Caco-2 (cell line): ENCODE data around the gene EML4. TPM values are rescaled to one million over a fixed set of nuclear protein-coding genes. Genes with fewer than 3 reads are reported as not detected.

Experiments used
- BruUV-seq: library from RNA; stranded (reverse); fragments of 400-500 nt; replicated peaks from 2 replicates; lab custom pipeline; 2021; lab: Mats Ljungman, UMichigan
- CTCF ChIA-PET: fragments of 300-600 bp; sonication (Branson Sonifier 250); formaldehyde crosslinking; loops from one replicate; lab custom pipeline; 2022; ENCODE audit warnings: antibody characterized with exemption; lab: Charles Lee
- POLR2A ChIA-PET: fragments of 300-600 bp; sonication (Branson Sonifier 250); formaldehyde crosslinking; loops from one replicate; lab custom pipeline; 2022; ENCODE audit warnings: antibody characterized with exemption; lab: Charles Lee
- DNase-seq, 2 experiments: peaks; one replicate each; pipeline versions ENCODE4 v3.0.0 to v3.0.0-alpha.2; 2020 to 2022
- H3K27me3 ChIP-seq: replicated peaks from 2 replicates; pipeline ENCODE4 v1.6.0; 2011; ENCODE audit warnings: low read length; ENCODE audit not compliant: control insufficient read depth, insufficient read depth
- H3K36me3 ChIP-seq: 2 replicates; pipeline ENCODE4 v1.5.1; 2011; ENCODE audit warnings: low read length; ENCODE audit not compliant: control insufficient read depth, insufficient read depth
- H3K4me1 ChIP-seq: fragments of 250-450 bp; sonication (Bioruptor Pico); 2 replicates; pipeline ENCODE4 v1.5.1; 2020; ENCODE audit warnings: mild to moderate bottlenecking
- H3K4me3 ChIP-seq: 2 replicates; pipeline ENCODE4 v1.5.1; 2011; ENCODE audit warnings: low read depth, mild to moderate bottlenecking, control low read depth, low read length
- H3K9me3 ChIP-seq: fragments of 250-450 bp; sonication (Bioruptor Pico); 2 replicates; pipeline ENCODE4 v1.5.1; 2020; ENCODE audit warnings: mild to moderate bottlenecking, moderate library complexity
- H3K27ac Mint-ChIP-seq: one replicate; pipeline ENCODE4 v1.8.0; 2022; ENCODE audit warnings: mixed read lengths; ENCODE audit not compliant: unreplicated experiment
- H3K27me3 Mint-ChIP-seq: one replicate; pipeline ENCODE4 v1.8.0; 2022; ENCODE audit warnings: mixed read lengths; ENCODE audit not compliant: insufficient read depth, unreplicated experiment
- H3K36me3 Mint-ChIP-seq: one replicate; pipeline ENCODE4 v1.8.0; 2022; ENCODE audit warnings: mild to moderate bottlenecking, mixed read lengths; ENCODE audit not compliant: insufficient read depth, unreplicated experiment
- H3K4me1 Mint-ChIP-seq: one replicate; pipeline ENCODE4 v1.8.0; 2022; ENCODE audit warnings: low read depth, mixed read lengths; ENCODE audit not compliant: unreplicated experiment
- H3K4me3 Mint-ChIP-seq: one replicate; pipeline ENCODE4 v1.8.0; 2022; ENCODE audit warnings: mild to moderate bottlenecking, moderate library complexity, mixed read lengths; ENCODE audit not compliant: unreplicated experiment
- H3K9me3 Mint-ChIP-seq: one replicate; pipeline ENCODE4 v1.8.0; 2022; ENCODE audit warnings: mixed read lengths; ENCODE audit not compliant: unreplicated experiment
- intact Hi-C: fragments of 100-400 bp; cut with micrococcal nuclease; formaldehyde crosslinking; loops from one replicate; pipeline ENCODE4 v1.10.0; 2022; ENCODE audit not compliant: unreplicated experiment
- total RNA-seq: library from RNA; stranded (reverse); gene quantifications from 2 replicates; pipeline ENCODE4 v1.2.3, GENCODE V29; 2022
- TF ChIP-seq, protein P1 (sequence below), 2 experiments: fragments of 200-600 bp in 1 of 2; IDR thresholded peaks; 1 replicate in 1 of 2; 2 replicates in 1 of 2; pipeline versions ENCODE4 v1.5.1 to v1.8.0; 2011 to 2022; ENCODE audit warnings: antibody characterized with exemption in 1 of 2, control low read depth in 1 of 2, inconsistent platforms in 1 of 2, low read depth in 1 of 2, low read length in 1 of 2, mild to moderate bottlenecking in 1 of 2, moderate library complexity in 1 of 2; ENCODE audit not compliant: insufficient read depth in 1 of 2, severe bottlenecking in 1 of 2, unreplicated experiment in 1 of 2

The EML4 gene
- total RNA-seq, 1 experiment from 2014 or later = 125 TPM

DNA sequence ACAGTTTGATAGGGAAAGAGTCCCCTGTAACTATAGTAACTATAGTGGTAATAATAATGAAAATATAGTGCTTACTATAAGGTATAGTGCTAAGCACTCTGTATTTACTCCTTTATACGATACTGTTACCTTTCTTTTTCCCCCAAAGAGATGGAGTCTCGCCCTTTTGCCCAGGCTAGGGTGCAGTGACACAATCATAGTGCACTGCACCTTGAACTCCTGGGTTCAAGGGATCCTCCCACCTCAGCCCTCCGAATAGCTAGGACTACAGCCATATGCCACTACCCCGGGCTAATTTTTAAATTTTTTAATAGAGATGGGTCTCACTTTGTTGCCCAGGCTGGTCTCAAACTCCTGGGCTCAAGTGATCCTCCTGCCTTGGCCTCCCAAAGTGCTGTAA is 34.6 kb downstream of the EML4 start:
- H3K27ac Mint-ChIP-seq = no peak overlapping the region
- intact Hi-C loops = no loop called here
- Histone ChIP-seq H3K27me3 (no peaks in the 10 kb centered on the region), H3K4me3 (no peak overlapping the region), H3K9me3 (no peaks in the 10 kb centered on the region), H3K4me1 (no peaks in the 10 kb centered on the region), H3K36me3 (no peaks in the 10 kb centered on the region; the same call in 1 of the 2 replicates)
- ChIA-PET POLR2A (no interaction called here), CTCF (no interaction called here)
- H3K36me3 Mint-ChIP-seq = peaks cover under 1% of the 10 kb centered on the region
- TF ChIP-seq, protein P1, sequence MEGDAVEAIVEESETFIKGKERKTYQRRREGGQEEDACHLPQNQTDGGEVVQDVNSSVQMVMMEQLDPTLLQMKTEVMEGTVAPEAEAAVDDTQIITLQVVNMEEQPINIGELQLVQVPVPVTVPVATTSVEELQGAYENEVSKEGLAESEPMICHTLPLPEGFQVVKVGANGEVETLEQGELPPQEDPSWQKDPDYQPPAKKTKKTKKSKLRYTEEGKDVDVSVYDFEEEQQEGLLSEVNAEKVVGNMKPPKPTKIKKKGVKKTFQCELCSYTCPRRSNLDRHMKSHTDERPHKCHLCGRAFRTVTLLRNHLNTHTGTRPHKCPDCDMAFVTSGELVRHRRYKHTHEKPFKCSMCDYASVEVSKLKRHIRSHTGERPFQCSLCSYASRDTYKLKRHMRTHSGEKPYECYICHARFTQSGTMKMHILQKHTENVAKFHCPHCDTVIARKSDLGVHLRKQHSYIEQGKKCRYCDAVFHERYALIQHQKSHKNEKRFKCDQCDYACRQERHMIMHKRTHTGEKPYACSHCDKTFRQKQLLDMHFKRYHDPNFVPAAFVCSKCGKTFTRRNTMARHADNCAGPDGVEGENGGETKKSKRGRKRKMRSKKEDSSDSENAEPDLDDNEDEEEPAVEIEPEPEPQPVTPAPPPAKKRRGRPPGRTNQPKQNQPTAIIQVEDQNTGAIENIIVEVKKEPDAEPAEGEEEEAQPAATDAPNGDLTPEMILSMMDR (IDR thresholded peaks at IDR 0.05; ENCODE audit: insufficient read depth in 1 of 2, low read depth in 1 of 2, low read length in 1 of 2, severe bottlenecking in 1 of 2, unreplicated experiment in 1 of 2) = no peak
- peaks cover 10% of the 10 kb centered on the region for H3K9me3 Mint-ChIP-seq
- no peaks in the 10 kb centered on the region for H3K27me3 Mint-ChIP-seq
- H3K4me1 Mint-ChIP-seq = peaks cover 9% of the 10 kb centered on the region
- no peak for DNase-seq
- no TSS peak for BruUV-seq
- H3K4me3 Mint-ChIP-seq = no peak overlapping the region

DNA sequence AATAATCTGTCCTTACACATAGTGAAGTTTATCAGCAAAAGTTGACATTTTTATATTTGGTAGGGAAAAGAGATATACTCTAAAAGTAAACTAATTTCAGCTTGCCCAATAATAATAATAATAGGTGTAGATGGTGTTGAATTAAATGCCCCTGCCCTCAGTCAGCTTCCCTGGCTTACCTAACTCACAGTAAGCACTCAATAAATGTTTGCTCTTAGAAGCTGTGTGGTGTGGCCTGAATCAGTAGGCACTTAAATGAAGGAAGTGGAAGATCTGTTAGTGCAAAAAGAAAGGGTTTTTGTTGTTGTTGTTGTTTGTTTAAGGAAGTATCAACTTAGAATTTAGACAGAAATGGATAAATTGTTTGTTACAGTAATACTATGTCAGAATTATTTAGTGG is 36.2 kb downstream of the EML4 start:
- no peak for DNase-seq
- intact Hi-C loops = no loop called here
- H3K4me1 Mint-ChIP-seq = peaks cover 5% of the 10 kb centered on the region
- Histone ChIP-seq H3K27me3 (no peaks in the 10 kb centered on the region), H3K4me3 (no peak overlapping the region), H3K4me1 (no peaks in the 10 kb centered on the region), H3K36me3 (no peaks in the 10 kb centered on the region; the same call in none of the 2 replicates), H3K9me3 (no peaks in the 10 kb centered on the region)
- ChIA-PET CTCF (no interaction called here), POLR2A (no interaction called here)
- H3K9me3 Mint-ChIP-seq = no peaks in the 10 kb centered on the region
- peaks cover 5% of the 10 kb centered on the region for H3K36me3 Mint-ChIP-seq
- BruUV-seq = no TSS peak
- no peak overlapping the region for H3K27ac Mint-ChIP-seq
- H3K4me3 Mint-ChIP-seq = no peak overlapping the region
- H3K27me3 Mint-ChIP-seq = no peaks in the 10 kb centered on the region
- TF ChIP-seq, protein P1 (IDR thresholded peaks at IDR 0.05; ENCODE audit: insufficient read depth in 1 of 2, low read depth in 1 of 2, low read length in 1 of 2, severe bottlenecking in 1 of 2, unreplicated experiment in 1 of 2) = no peak

DNA sequence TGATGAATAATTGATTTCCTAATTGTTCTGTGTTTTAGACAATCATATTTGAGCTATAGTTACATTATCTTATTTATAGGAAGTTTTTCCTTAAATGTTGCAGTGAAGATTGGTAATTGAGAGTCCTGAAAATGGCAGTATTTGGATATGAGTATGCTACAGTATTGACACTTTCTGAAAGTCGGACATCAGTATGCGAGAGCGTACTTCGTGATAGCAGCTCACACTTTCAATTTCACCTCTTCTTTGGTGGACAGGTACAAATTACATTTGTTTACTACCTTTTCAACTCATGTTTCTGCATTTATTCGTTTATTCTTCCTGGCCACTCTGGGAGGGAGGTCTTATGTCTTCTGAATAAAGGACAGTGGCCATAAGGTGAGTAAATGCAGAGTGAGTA is 38.7 kb downstream of the EML4 start:
- no peak overlapping the region for H3K27ac Mint-ChIP-seq
- TF ChIP-seq, protein P1 (IDR thresholded peaks at IDR 0.05; ENCODE audit: insufficient read depth in 1 of 2, low read depth in 1 of 2, low read length in 1 of 2, severe bottlenecking in 1 of 2, unreplicated experiment in 1 of 2) = no peak
- CTCF ChIA-PET = no interaction called here
- peaks cover 6% of the 10 kb centered on the region for H3K4me1 Mint-ChIP-seq
- DNase-seq = no peak
- no peaks in the 10 kb centered on the region for H3K9me3 Mint-ChIP-seq
- no TSS peak for BruUV-seq
- H3K27me3 ChIP-seq = no peaks in the 10 kb centered on the region
- no peak overlapping the region for H3K4me3 Mint-ChIP-seq
- intact Hi-C loops = no loop called here
- H3K27me3 Mint-ChIP-seq = no peaks in the 10 kb centered on the region
- peaks cover 5% of the 10 kb centered on the region for H3K36me3 Mint-ChIP-seq
- no peaks in the 10 kb centered on the region; the same call in 1 of the 2 replicates for H3K36me3 ChIP-seq
- POLR2A ChIA-PET = interaction anchor here (0.6 kb wide), 1 partner anchor 39 kb away, joined by 4 read pairs; no protein-coding TSS in a partner anchor
- H3K4me3 ChIP-seq = no peak overlapping the region
- H3K9me3 ChIP-seq = no peaks in the 10 kb centered on the region
- H3K4me1 ChIP-seq = no peaks in the 10 kb centered on the region
